ENCODE data around the gene DNPH1. TPM values are rescaled to one million over a fixed set of nuclear protein-coding genes. Genes with fewer than 3 reads are reported as not detected.

DNPH1 gene
- total RNA-seq, 1 experiment from 2014 or later: 47.0 TPM

GRCh38 chr6:43216200-43216599 lies 13.1 kb downstream of the DNPH1 start:
- Histone ChIP-seq H2AFZ (ENCODE audit: low read length) (no peak overlapping the region), H2BK12ac (ENCODE audit: insufficient read length, low read depth, low read length) (no peak overlapping the region), H3K18ac (ENCODE audit: insufficient read length, low read depth, low read length) (no peak overlapping the region), H3K9me3 (ENCODE audit: control insufficient read depth, low read depth, low read length) (no peaks in the 10 kb centered on the region), H4K5ac (ENCODE audit: insufficient read length, low read depth, low read length) (no peak overlapping the region), H4K91ac (ENCODE audit: insufficient read length, low read depth, low read length) (no peak overlapping the region), H2BK15ac (ENCODE audit: low read depth, low read length) (no peak overlapping the region), H2BK20ac (ENCODE audit: low read depth, low read length, poor library complexity, severe bottlenecking) (no peak overlapping the region), H3K4ac (ENCODE audit: low read depth, low read length) (no peak overlapping the region), H2BK5ac (ENCODE audit: insufficient read length, low read length) (no peak overlapping the region), H3T11ph (ENCODE audit: low read length) (no peak overlapping the region), H3K27ac (ENCODE audit: insufficient read length, low read depth, low read length) (no peak overlapping the region), H2BK120ac (ENCODE audit: low read depth, low read length, poor library complexity, severe bottlenecking) (no peak overlapping the region), H3K23ac (ENCODE audit: insufficient read length, low read depth, low read length) (no peak overlapping the region), H4K20me1 (ENCODE audit: control insufficient read depth, insufficient read depth, insufficient read length) (no peaks in the 10 kb centered on the region), H3K23me2 (ENCODE audit: insufficient read length, low read depth, low read length, poor library complexity, severe bottlenecking) (no peaks in the 10 kb centered on the region), H3K56ac (ENCODE audit: insufficient read length, low read depth, low read length) (no peak overlapping the region), H3K27me3 (ENCODE audit: insufficient read depth, low read length) (no peaks in the 10 kb centered on the region), H3K4me1 (ENCODE audit: insufficient read depth, low read length) (no peaks in the 10 kb centered on the region; the same call in 1 of the 2 replicates), H2AK5ac (ENCODE audit: insufficient read length, low read length) (no peak overlapping the region), H3K14ac (ENCODE audit: insufficient read depth, low read length) (no peak overlapping the region), H3K4me2 (ENCODE audit: insufficient read depth, insufficient read length, low read length) (no peak overlapping the region), H4K8ac (replicated peaks; ENCODE audit: insufficient read length, low read depth, low read length) (no peak overlapping the region), H3K9ac (ENCODE audit: extremely low read depth, insufficient read length, low read length) (no peak overlapping the region), H3K79me1 (ENCODE audit: insufficient read depth, low read depth, low read length, poor library complexity, severe bottlenecking) (no peaks in the 10 kb centered on the region), H3K79me2 (ENCODE audit: insufficient read depth, low read length) (no peaks in the 10 kb centered on the region)
- Mint-ChIP-seq H3K27ac (no peak overlapping the region), H3K27me3 (ENCODE audit: low read depth) (peaks cover 3% of the 10 kb centered on the region), H3K4me1 (peaks cover 9% of the 10 kb centered on the region in 2 experiments), H3K4me3 (no peak overlapping the region), H3K9me3 (no peaks in the 10 kb centered on the region), H3K36me3 (ENCODE audit: insufficient read depth in 1 of 3, low read depth in 3 of 3) (peaks cover 0 to 2% (median 2%) of the 10 kb centered on the region in 3 experiments; a peak in 2 of 7 replicates)
- no peak for TF ChIP-seq CTCF (conservative IDR thresholded peaks at IDR 0.05)
- WGBS (ENCODE audit: extremely low coverage, insufficient read length, low lambda C conversion rate): no CpG with 5 or more reads among the region's 12 CpGs
- no peak for DNase-seq
